ENCODE measurements around the gene WDR18.

Gene WDR18

GRCh38 chr19:944663-945241 is 39.4 kb upstream of the WDR18 start:
- H3K27ac ChIP-seq, result no peak overlapping the region
- TF ChIP-seq ZFX (IDR thresholded peaks at IDR 0.05; ENCODE audit: borderline replicate concordance), result no peak
- TF ChIP-seq CTCF (IDR thresholded peaks at IDR 0.05), result no peak

GRCh38 chr19:945401-946252 is 38.5 kb upstream of the WDR18 start:
- no peak for TF ChIP-seq ZFX (IDR thresholded peaks at IDR 0.05; ENCODE audit: borderline replicate concordance)
- no peak for TF ChIP-seq CTCF (IDR thresholded peaks at IDR 0.05)
- no peak overlapping the region for H3K27ac ChIP-seq

GRCh38 chr19:947090-947706 is 36.9 kb upstream of the WDR18 start:
- no peak overlapping the region for H3K27ac ChIP-seq
- TF ChIP-seq CTCF (IDR thresholded peaks at IDR 0.05), result no peak
- TF ChIP-seq ZFX (IDR thresholded peaks at IDR 0.05; ENCODE audit: borderline replicate concordance), result no peak

- no peak overlapping the region for H3K27ac ChIP-seq
- TF ChIP-seq ZFX (IDR thresholded peaks at IDR 0.05; ENCODE audit: borderline replicate concordance) (no peak), CTCF (IDR thresholded peaks at IDR 0.05) (no peak)
Observed at GRCh38 chr19:947707-948539, 36.2 kb upstream of the WDR18 start.

GRCh38 chr19:948842-949496 is 35.2 kb upstream of the WDR18 start:
- no peak for TF ChIP-seq CTCF (IDR thresholded peaks at IDR 0.05)
- no peak for TF ChIP-seq ZFX (IDR thresholded peaks at IDR 0.05; ENCODE audit: borderline replicate concordance)

GRCh38 chr19:950352-951066 is 33.6 kb upstream of the WDR18 start:
- H3K27ac ChIP-seq, result no peak overlapping the region
- TF ChIP-seq CTCF (IDR thresholded peaks at IDR 0.05), result no peak
- no peak for TF ChIP-seq ZFX (IDR thresholded peaks at IDR 0.05; ENCODE audit: borderline replicate concordance)

More at GRCh38 chr19:948842-949496, 35.2 kb upstream of the WDR18 start:
- no peak overlapping the region for H3K27ac ChIP-seq
